GM23248 (cell line): ENCODE data around the gene CLDN24. TPM values are rescaled to one million over a fixed set of nuclear protein-coding genes. Genes with fewer than 3 reads are reported as not detected.

Source experiments
- DNase-seq: peaks from one replicate; pipeline ENCODE4 v3.0.0-alpha.2; 2015
- H2AFZ ChIP-seq: fragments of 200-600 bp; sonication (generic); 2 replicates; pipeline ENCODE4 v1.6.1; 2016; ENCODE audit warnings: antibody characterized with exemption
- H3F3A ChIP-seq: fragments of 200-600 bp; sonication (generic); 2 replicates; pipeline ENCODE4 v1.6.1; 2016; ENCODE audit warnings: mild to moderate bottlenecking, antibody characterized with exemption, mixed run types; ENCODE audit not compliant: insufficient read depth
- H3K27ac ChIP-seq: fragments of 200-600 bp; sonication (generic); 2 replicates; pipeline ENCODE4 v1.5.1; 2016; ENCODE audit warnings: mild to moderate bottlenecking
- H3K27me3 ChIP-seq: fragments of 200-600 bp; sonication (generic); replicated peaks from 2 replicates; pipeline ENCODE4 v1.6.1; 2016; ENCODE audit warnings: mild to moderate bottlenecking; ENCODE audit not compliant: insufficient read depth
- H3K36me3 ChIP-seq: fragments of 200-600 bp; sonication (generic); 2 replicates; pipeline ENCODE4 v1.6.1; 2016; ENCODE audit warnings: low read depth, mild to moderate bottlenecking
- H3K4me1 ChIP-seq: fragments of 200-600 bp; sonication (generic); 2 replicates; pipeline ENCODE4 v1.6.1; 2016; ENCODE audit warnings: mild to moderate bottlenecking; ENCODE audit not compliant: insufficient read depth
- H3K4me2 ChIP-seq: fragments of 200-600 bp; sonication (generic); one replicate; pipeline ENCODE4 v1.6.1; 2016; ENCODE audit warnings: mild to moderate bottlenecking; ENCODE audit not compliant: unreplicated experiment
- H3K4me3 ChIP-seq: fragments of 200-600 bp; sonication (generic); 2 replicates; pipeline ENCODE4 v1.5.1; 2016; ENCODE audit warnings: mild to moderate bottlenecking
- H3K79me2 ChIP-seq: fragments of 200-600 bp; sonication (generic); 2 replicates; pipeline ENCODE4 v1.6.1; 2016; ENCODE audit warnings: mild to moderate bottlenecking; ENCODE audit not compliant: insufficient read depth
- H3K9ac ChIP-seq: fragments of 200-600 bp; sonication (generic); 2 replicates; pipeline ENCODE4 v1.6.1; 2016; ENCODE audit warnings: mild to moderate bottlenecking
- H3K9me2 ChIP-seq: fragments of 200-600 bp; sonication (generic); 2 replicates; pipeline ENCODE4 v1.6.1; 2016; ENCODE audit warnings: mixed run types, mild to moderate bottlenecking, moderate library complexity; ENCODE audit not compliant: insufficient read depth
- H3K9me3 ChIP-seq: fragments of 200-600 bp; sonication (generic); one replicate; pipeline ENCODE4 v1.6.1; 2017; ENCODE audit warnings: low read depth
- H4K20me1 ChIP-seq: fragments of 200-600 bp; sonication (generic); 2 replicates; pipeline ENCODE4 v1.6.0; 2016; ENCODE audit not compliant: insufficient read depth
- EZH2 ChIP-seq: fragments of 200-600 bp; sonication (generic); IDR thresholded peaks from 2 replicates; pipeline ENCODE4 v1.6.1; 2018; ENCODE audit warnings: antibody characterized with exemption, mild to moderate bottlenecking; ENCODE audit not compliant: insufficient read depth, poor library complexity, severe bottlenecking
- EZH2phosphoT487 ChIP-seq: fragments of 200-600 bp; sonication (generic); IDR thresholded peaks from 2 replicates; pipeline ENCODE4 v1.6.1; 2018; ENCODE audit warnings: antibody characterized with exemption, moderate library complexity, mild to moderate bottlenecking, low read depth; ENCODE audit not compliant: insufficient read depth
- WGBS, 2 experiments: methylation state at CpG; one replicate each; pipeline ENCODE4 v1.1.6; 2015 to 2017; ENCODE audit warnings: low lambda C conversion rate in 2 of 2, low coverage in 1 of 2; ENCODE audit errors: missing lambda C conversion rate in 2 of 2; 5-methylcytosine and 5-hydroxymethylcytosine counted together
- in situ Hi-C: fragments of 300-500 bp; cut with MboI; formaldehyde crosslinking; loops from 2 replicates; pipeline ENCODE4 v1.15.0; 2020
- polyA plus RNA-seq: library from polyadenylated mRNA; unstranded; fragments of >200 nt; fragmentation: Nextera tagmentation; extraction: Ambion mirVana; gene quantifications from 2 replicates; pipeline ENCODE4 v1.2.1, GENCODE V29; 2016
- total RNA-seq: library from RNA; depleted of rRNA; stranded (reverse); fragments of >200 nt; shearing (Covaris generic); gene quantifications from 2 replicates; pipeline ENCODE4 v1.2.3, GENCODE V29; 2014

The CLDN24 gene
- total and polyA plus RNA-seq, 2 experiments from 2014 or later = not detected

GRCh38 chr4:183345261-183345660, 23.0 kb upstream of the CLDN24 start:
- H3K27ac ChIP-seq = no peak overlapping the region
- WGBS, 2 experiments = 98 to 100% methylated on average over 4 of the region's 4 CpGs

GRCh38 chr4:183344523-183345255, 22.5 kb upstream of the CLDN24 start:
- no peaks in the 10 kb centered on the region for H3K79me2 ChIP-seq
- H3K4me3 ChIP-seq = no peak overlapping the region
- peaks cover 25% of the 10 kb centered on the region for H3K4me1 ChIP-seq
- TF ChIP-seq EZH2 = no peak
- TF ChIP-seq EZH2phosphoT487 = no peak
- no peaks in the 10 kb centered on the region for H4K20me1 ChIP-seq
- no peaks in the 10 kb centered on the region for H3K27me3 ChIP-seq
- H3K9me3 ChIP-seq = no peaks in the 10 kb centered on the region
- H3K4me2 ChIP-seq = no peak overlapping the region
- H3F3A ChIP-seq = peaks cover 16% of the 10 kb centered on the region
- H3K36me3 ChIP-seq = no peaks in the 10 kb centered on the region
- no peak overlapping the region for H3K27ac ChIP-seq
- no peak overlapping the region for H2AFZ ChIP-seq
- no peak overlapping the region for H3K9ac ChIP-seq
- no peaks in the 10 kb centered on the region for H3K9me2 ChIP-seq
- no peak for DNase-seq
- in situ Hi-C loops = no loop called here
- 97% methylated on average over 15 of the region's 15 CpGs for WGBS, 2 experiments

More at GRCh38 chr4:183345261-183345660, 23.0 kb upstream of the CLDN24 start:
- H3K9me2 ChIP-seq = no peaks in the 10 kb centered on the region
- H3K9ac ChIP-seq = no peak overlapping the region
- no peak overlapping the region for H2AFZ ChIP-seq
- TF ChIP-seq EZH2 (no peak), EZH2phosphoT487 (no peak)
- peaks cover 22% of the 10 kb centered on the region for H3F3A ChIP-seq
- no peak overlapping the region for H3K4me2 ChIP-seq
- no peak for DNase-seq
- in situ Hi-C loops = no loop called here
- H4K20me1 ChIP-seq = no peaks in the 10 kb centered on the region
- no peaks in the 10 kb centered on the region for H3K27me3 ChIP-seq
- peaks cover 30% of the 10 kb centered on the region for H3K4me1 ChIP-seq
- no peaks in the 10 kb centered on the region for H3K9me3 ChIP-seq
- no peaks in the 10 kb centered on the region for H3K36me3 ChIP-seq
- no peak overlapping the region for H3K4me3 ChIP-seq
- no peaks in the 10 kb centered on the region for H3K79me2 ChIP-seq

GRCh38 chr4:183343730-183344129, 21.5 kb upstream of the CLDN24 start:
- no peaks in the 10 kb centered on the region for H3K9me3 ChIP-seq
- DNase-seq = no peak
- no peaks in the 10 kb centered on the region for H3K27me3 ChIP-seq
- H2AFZ ChIP-seq = no peak overlapping the region
- in situ Hi-C loops = no loop called here
- TF ChIP-seq EZH2 = no peak
- no peak for TF ChIP-seq EZH2phosphoT487
- H3K4me3 ChIP-seq = no peak overlapping the region
- 96 to 97% methylated on average over 7 of the region's 7 CpGs for WGBS, 2 experiments
- H3K9me2 ChIP-seq = no peaks in the 10 kb centered on the region
- H3K79me2 ChIP-seq = no peaks in the 10 kb centered on the region
- H3K27ac ChIP-seq = no peak overlapping the region
- H3K36me3 ChIP-seq = no peaks in the 10 kb centered on the region
- peaks cover 10% of the 10 kb centered on the region; the same call in 1 of the 2 replicates for H3F3A ChIP-seq
- H3K9ac ChIP-seq = no peak overlapping the region
- H3K4me1 ChIP-seq = peaks cover 19% of the 10 kb centered on the region
- H3K4me2 ChIP-seq = no peak overlapping the region
- no peaks in the 10 kb centered on the region for H4K20me1 ChIP-seq

GRCh38 chr4:183342541-183343533, 20.6 kb upstream of the CLDN24 start:
- H3K4me3 ChIP-seq = no peak overlapping the region; the same call in 1 of the 2 replicates
- no peaks in the 10 kb centered on the region for H4K20me1 ChIP-seq
- H3K9me2 ChIP-seq = no peaks in the 10 kb centered on the region
- peak; percentile 59 for DNase-seq
- H3K4me2 ChIP-seq = no peak overlapping the region
- H3F3A ChIP-seq = peaks cover 1% of the 10 kb centered on the region; the same call in 1 of the 2 replicates
- in situ Hi-C loops = no loop called here
- peaks cover 10% of the 10 kb centered on the region; the same call in 1 of the 2 replicates for H3K4me1 ChIP-seq
- H3K9me3 ChIP-seq = no peaks in the 10 kb centered on the region
- no peak for TF ChIP-seq EZH2phosphoT487
- no peak for TF ChIP-seq EZH2
- 0 out of 2 replicates have a peak overlapping the region, but pooled peaks have one; percentile 2 for H3K9ac ChIP-seq
- no peaks in the 10 kb centered on the region for H3K36me3 ChIP-seq
- no peaks in the 10 kb centered on the region for H3K27me3 ChIP-seq
- no peak overlapping the region for H3K27ac ChIP-seq
- H2AFZ ChIP-seq = peak overlapping the region; percentile 55
- H3K79me2 ChIP-seq = no peaks in the 10 kb centered on the region
- 25 to 32% methylated on average over 14 to 40 of the region's 40 CpGs for WGBS, 2 experiments
